GM10266 (cell line): ENCODE measurements around the gene POLG2.
"Not testable (repeated sequence)": the region's sequence is repeated elsewhere in the genome, so short reads cannot be mapped to it uniquely, and the experiment has no call there.

Experiments
- DNase-seq: peaks from one replicate; pipeline ENCODE4 v3.0.0; 2012; ENCODE audit errors: extremely low spot score
- CTCF ChIP-seq: IDR thresholded peaks from 2 replicates; pipeline ENCODE4 v1.5.1; 2012; ENCODE audit warnings: mild to moderate bottlenecking, low read depth; ENCODE audit not compliant: control insufficient read depth, insufficient read depth; ENCODE audit errors: missing control alignments

POLG2 gene

GRCh38 chr17:64441772-64442540, 54.9 kb downstream of the POLG2 start:
- DNase-seq, result no peak
- TF ChIP-seq CTCF, result no peak

GRCh38 chr17:64439956-64440355, 56.9 kb downstream of the POLG2 start:
- DNase-seq, result no peak
- TF ChIP-seq CTCF, result no peak

- DNase-seq, result not testable (repeated sequence)
Measured at GRCh38 chr17:64439521-64439920, 57.3 kb downstream of the POLG2 start.

- TF ChIP-seq CTCF, result no peak
- no peak for DNase-seq
Measured at GRCh38 chr17:64437944-64438525, 58.8 kb downstream of the POLG2 start.

GRCh38 chr17:64431534-64431933, 65.3 kb downstream of the POLG2 start:
- no peak for DNase-seq
- TF ChIP-seq CTCF, result no peak

- DNase-seq, result not testable (repeated sequence)
Measured at GRCh38 chr17:64430036-64430435, 66.8 kb downstream of the POLG2 start.

- no peak for DNase-seq
- TF ChIP-seq CTCF, result no peak
Measured at GRCh38 chr17:64428406-64428805, 68.4 kb downstream of the POLG2 start.
